Measurements from ENCODE around the gene FOXP1. TPM values are rescaled to one million over a fixed set of nuclear protein-coding genes. Genes with fewer than 3 reads are reported as not detected.

FOXP1 gene
- total and polyA plus RNA-seq, 2 donors (not counting 1 experiment from before 2014, with no cell fraction given): 91.1 to 508 TPM

- ATAC-seq (ENCODE audit: low read depth) (no peak), DNase-seq (no peak)
- Histone ChIP-seq H3K4me3 (ENCODE audit: control extremely low read depth in 1 of 5, extremely low read depth in 1 of 5, insufficient read depth in 1 of 5, low read depth in 2 of 5, low read length in 4 of 5) (no peak overlapping the region), H3K4me1 (ENCODE audit: control insufficient read depth in 2 of 2, insufficient read depth in 2 of 2, low read length in 2 of 2) (peaks cover 61 to 67% of the 10 kb centered on the region in 2 donors), H3K4me2 (replicated peaks; ENCODE audit: low read depth, low read length, poor library complexity, severe bottlenecking) (no peak overlapping the region), H3K27me3 (replicated peaks in 1 of 4; ENCODE audit: control extremely low read depth in 1 of 4, control insufficient read depth in 3 of 4, insufficient read depth in 4 of 4, low read length in 3 of 4) (no peaks in the 10 kb centered on the region), H3K79me2 (ENCODE audit: control insufficient read depth, insufficient read depth, low read length) (peaks cover 99% of the 10 kb centered on the region), H4K20me1 (ENCODE audit: control insufficient read depth, insufficient read depth, low read length, poor library complexity, severe bottlenecking) (peaks cover 77% of the 10 kb centered on the region), H3K9ac (ENCODE audit: low read length) (no peak overlapping the region), H3K27ac (ENCODE audit: low read length in 2 of 2) (no peak overlapping the region), H2AFZ (ENCODE audit: insufficient read depth, low read depth, low read length, poor library complexity, severe bottlenecking) (no peak overlapping the region), H3K9me3 (ENCODE audit: control extremely low read depth in 1 of 3, control insufficient read depth in 2 of 3, insufficient read depth in 1 of 3, low read length in 2 of 3) (no peaks in the 10 kb centered on the region), H3K36me3 (replicated peaks in 1 of 2; ENCODE audit: control extremely low read depth in 1 of 2, control insufficient read depth in 1 of 2, extremely low read depth in 1 of 2, insufficient read depth in 2 of 2, low read length in 1 of 2) (peaks cover 0 to 57% of the 10 kb centered on the region in 2 experiments)
- CTCF ChIA-PET: interaction anchor here (1.0 kb wide), 1 partner anchor 528 kb away, joined by 3 read pairs; no protein-coding TSS in a partner anchor
- Mint-ChIP-seq H3K4me1 (peaks cover 97% of the 10 kb centered on the region), H3K4me3 (no peak overlapping the region), H3K27me3 (no peaks in the 10 kb centered on the region), H3K27ac (no peak overlapping the region), H3K9me3 (ENCODE audit: insufficient read depth) (no peaks in the 10 kb centered on the region)
- TF ChIP-seq CTCF (IDR thresholded peaks at IDR 0.05) (no peak), EZH2 (IDR thresholded peaks at IDR 0.05; ENCODE audit: borderline replicate concordance, insufficient read depth, low read depth, low read length, poor library complexity, severe bottlenecking) (no peak)
- POLR2A ChIA-PET: no interaction called here
- 100% methylated on average over 1 of the region's 5 CpGs for WGBS (ENCODE audit: insufficient coverage)
- intact Hi-C loops (cut with micrococcal nuclease): no loop called here
Measured at GRCh38 chr3:71054312-71054711, 529.2 kb downstream of the FOXP1 start.

GRCh38 chr3:71053495-71053894 is 530.0 kb downstream of the FOXP1 start:
- intact Hi-C loops (cut with micrococcal nuclease): no loop called here
- Histone ChIP-seq H3K4me1 (ENCODE audit: control insufficient read depth in 2 of 2, insufficient read depth in 2 of 2, low read length in 2 of 2) (peaks cover 67 to 69% of the 10 kb centered on the region in 2 donors), H3K36me3 (replicated peaks in 1 of 2; ENCODE audit: control extremely low read depth in 1 of 2, control insufficient read depth in 1 of 2, extremely low read depth in 1 of 2, insufficient read depth in 2 of 2, low read length in 1 of 2) (peaks cover 0 to 66% of the 10 kb centered on the region in 2 experiments), H3K27me3 (replicated peaks in 1 of 4; ENCODE audit: control extremely low read depth in 1 of 4, control insufficient read depth in 3 of 4, insufficient read depth in 4 of 4, low read length in 3 of 4) (no peaks in the 10 kb centered on the region), H3K4me3 (ENCODE audit: control extremely low read depth in 1 of 5, extremely low read depth in 1 of 5, insufficient read depth in 1 of 5, low read depth in 2 of 5, low read length in 4 of 5) (no peak overlapping the region), H3K9ac (ENCODE audit: low read length) (no peak overlapping the region), H3K79me2 (ENCODE audit: control insufficient read depth, insufficient read depth, low read length) (peaks cover 99% of the 10 kb centered on the region), H3K4me2 (replicated peaks; ENCODE audit: low read depth, low read length, poor library complexity, severe bottlenecking) (no peak overlapping the region), H3K9me3 (ENCODE audit: control extremely low read depth in 1 of 3, control insufficient read depth in 2 of 3, insufficient read depth in 1 of 3, low read length in 2 of 3) (no peaks in the 10 kb centered on the region), H2AFZ (ENCODE audit: insufficient read depth, low read depth, low read length, poor library complexity, severe bottlenecking) (no peak overlapping the region), H3K27ac (ENCODE audit: low read length in 2 of 2) (no peak overlapping the region), H4K20me1 (ENCODE audit: control insufficient read depth, insufficient read depth, low read length, poor library complexity, severe bottlenecking) (peaks cover 72% of the 10 kb centered on the region)
- WGBS (ENCODE audit: insufficient coverage): 74% methylated on average over 3 of the region's 4 CpGs
- H3K9me3 Mint-ChIP-seq (ENCODE audit: insufficient read depth): no peaks in the 10 kb centered on the region
- no peak for ATAC-seq (ENCODE audit: low read depth)
- CTCF ChIA-PET: interaction anchor here (1.0 to 2.3 kb wide), 3 partner anchors 8 to 23 kb away, joined by 3 to 9 read pairs (median 4); no protein-coding TSS in a partner anchor
- H3K27me3 Mint-ChIP-seq: no peaks in the 10 kb centered on the region
- H3K4me3 Mint-ChIP-seq: peak overlapping the region; percentile 32
- H3K27ac Mint-ChIP-seq: peak overlapping the region; percentile 66
- TF ChIP-seq EZH2 (IDR thresholded peaks at IDR 0.05; ENCODE audit: borderline replicate concordance, insufficient read depth, low read depth, low read length, poor library complexity, severe bottlenecking) (no peak), CTCF (IDR thresholded peaks at IDR 0.05) (no peak)
- POLR2A ChIA-PET: interaction anchor here (0.6 kb wide), 1 partner anchor 20 kb away, joined by 4 read pairs; no protein-coding TSS in a partner anchor
- peaks cover 99% of the 10 kb centered on the region for H3K4me1 Mint-ChIP-seq
- no peak for DNase-seq

Measured in B cell (primary cell).